ENCODE data around the gene PEBP1.

DNA sequence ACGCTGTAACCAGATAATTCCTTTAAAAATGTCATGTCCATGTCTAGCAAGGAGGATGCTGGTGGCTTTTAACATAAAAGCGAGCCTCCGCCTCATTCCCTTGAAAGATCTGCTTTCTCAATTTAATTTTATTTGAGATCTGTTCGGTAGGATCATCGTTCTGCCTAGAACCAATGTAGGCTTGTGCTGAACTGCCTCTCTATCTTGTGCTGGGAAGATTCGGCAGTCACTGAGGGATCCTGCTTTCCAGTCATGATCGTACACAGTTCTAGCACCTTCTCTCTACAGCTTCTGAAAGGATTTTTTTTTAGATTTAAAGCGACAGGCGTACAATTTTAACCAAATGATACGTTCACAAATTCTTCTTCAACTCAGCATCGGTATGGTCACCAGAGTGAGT, 54.3 kb downstream of the PEBP1 start:
- TF ChIP-seq EGR1 (IDR thresholded peaks at IDR 0.05; ENCODE audit: borderline replicate concordance, low read depth, low read length) (no peak), CBX8 (IDR thresholded peaks at IDR 0.05; ENCODE audit: borderline replicate concordance, low read depth, low read length) (no peak), CTBP2 (IDR thresholded peaks at IDR 0.05; ENCODE audit: borderline replicate concordance, insufficient read depth, insufficient read length, low read length) (no peak), CTCF (IDR thresholded peaks at IDR 0.05; ENCODE audit: control extremely low read depth in 1 of 3, insufficient read depth in 1 of 3, low read depth in 1 of 3, low read length in 3 of 3) (no peak), TAF1 (IDR thresholded peaks at IDR 0.05; ENCODE audit: low read depth, low read length) (no peak)
